KOPT-K1 (cell line): ENCODE results near the gene PAMR1.

ENCODE experiments used
- H3K27ac ChIP-seq: fragments of 200-600 bp; sonication (generic); 2 replicates; pipeline ENCODE4 v1.5.1; 2016; ENCODE audit warnings: antibody characterized with exemption, mild to moderate bottlenecking, low read depth, low read length; ENCODE audit not compliant: poor library complexity, severe bottlenecking
- H3K36me3 ChIP-seq: fragments of 200-600 bp; sonication (generic); 2 replicates; pipeline ENCODE4 v1.5.1; 2017; ENCODE audit warnings: antibody characterized with exemption, mild to moderate bottlenecking, low read length, moderate library complexity; ENCODE audit not compliant: insufficient read depth
- H3K9me3 ChIP-seq: fragments of 200-600 bp; sonication (generic); 2 replicates; pipeline ENCODE4 v1.5.1; 2017; ENCODE audit warnings: antibody characterized with exemption, low read length, mild to moderate bottlenecking; ENCODE audit not compliant: insufficient read depth, poor library complexity, severe bottlenecking

PAMR1 gene

GRCh38 chr11:35491231-35491871, 34.1 kb downstream of the PAMR1 start:
- Histone ChIP-seq H3K9me3 (no peaks in the 10 kb centered on the region), H3K27ac (no peak overlapping the region)

GRCh38 chr11:35488117-35488516, 37.3 kb downstream of the PAMR1 start:
- Histone ChIP-seq H3K9me3 (peaks cover 3% of the 10 kb centered on the region), H3K27ac (no peak overlapping the region), H3K36me3 (no peaks in the 10 kb centered on the region)

More at GRCh38 chr11:35491231-35491871, 34.1 kb downstream of the PAMR1 start:
- no peaks in the 10 kb centered on the region for H3K36me3 ChIP-seq

GRCh38 chr11:35487532-35488078, 37.8 kb downstream of the PAMR1 start:
- no peak overlapping the region for H3K27ac ChIP-seq
- peaks cover 9% of the 10 kb centered on the region for H3K9me3 ChIP-seq

GRCh38 chr11:35486934-35487333, 38.5 kb downstream of the PAMR1 start:
- Histone ChIP-seq H3K36me3 (no peaks in the 10 kb centered on the region), H3K27ac (no peak overlapping the region), H3K9me3 (peaks cover 11% of the 10 kb centered on the region)

More at GRCh38 chr11:35487532-35488078, 37.8 kb downstream of the PAMR1 start:
- no peaks in the 10 kb centered on the region for H3K36me3 ChIP-seq

GRCh38 chr11:35486446-35486845, 39.0 kb downstream of the PAMR1 start:
- peaks cover 11% of the 10 kb centered on the region for H3K9me3 ChIP-seq
- H3K27ac ChIP-seq, result no peak overlapping the region
- H3K36me3 ChIP-seq, result no peaks in the 10 kb centered on the region

GRCh38 chr11:35485656-35486322, 39.6 kb downstream of the PAMR1 start:
- Histone ChIP-seq H3K27ac (no peak overlapping the region), H3K9me3 (peaks cover 11% of the 10 kb centered on the region), H3K36me3 (no peaks in the 10 kb centered on the region)

- no peaks in the 10 kb centered on the region for H3K36me3 ChIP-seq
- no peak overlapping the region for H3K27ac ChIP-seq
- H3K9me3 ChIP-seq, result peaks cover 11% of the 10 kb centered on the region
These were observed 41.0 kb downstream of the PAMR1 start for GRCh38 chr11:35484435-35484834.

- Histone ChIP-seq H3K36me3 (no peaks in the 10 kb centered on the region), H3K27ac (no peak overlapping the region), H3K9me3 (peaks cover 11% of the 10 kb centered on the region)
These were observed 42.1 kb downstream of the PAMR1 start for GRCh38 chr11:35483131-35483820.

- H3K27ac ChIP-seq, result no peak overlapping the region
- H3K9me3 ChIP-seq, result peaks cover 11% of the 10 kb centered on the region
- H3K36me3 ChIP-seq, result no peaks in the 10 kb centered on the region
These were observed 45.7 kb downstream of the PAMR1 start for GRCh38 chr11:35479731-35480130.

- Histone ChIP-seq H3K9me3 (peaks cover 11% of the 10 kb centered on the region), H3K36me3 (no peaks in the 10 kb centered on the region), H3K27ac (no peak overlapping the region)
These were observed 46.8 kb downstream of the PAMR1 start for GRCh38 chr11:35478471-35479091.

GRCh38 chr11:35477901-35478300, 47.5 kb downstream of the PAMR1 start:
- H3K27ac ChIP-seq, result no peak overlapping the region
- H3K36me3 ChIP-seq, result no peaks in the 10 kb centered on the region
- peaks cover 5% of the 10 kb centered on the region for H3K9me3 ChIP-seq

- H3K27ac ChIP-seq, result no peak overlapping the region
- no peaks in the 10 kb centered on the region for H3K36me3 ChIP-seq
- H3K9me3 ChIP-seq, result no peaks in the 10 kb centered on the region
These were observed 50.7 kb downstream of the PAMR1 start for GRCh38 chr11:35474688-35475087.

GRCh38 chr11:35473795-35474374, 51.5 kb downstream of the PAMR1 start:
- H3K9me3 ChIP-seq, result no peaks in the 10 kb centered on the region

GRCh38 chr11:35470616-35471015, 54.8 kb downstream of the PAMR1 start:
- Histone ChIP-seq H3K9me3 (no peaks in the 10 kb centered on the region), H3K27ac (no peak overlapping the region), H3K36me3 (no peaks in the 10 kb centered on the region)

More at GRCh38 chr11:35473795-35474374, 51.5 kb downstream of the PAMR1 start:
- no peak overlapping the region for H3K27ac ChIP-seq
- H3K36me3 ChIP-seq, result no peaks in the 10 kb centered on the region
